Endothelial cell of umbilical vein (primary cell): Measurements from ENCODE around the gene FBXO8.

Experiments used
- CTCF ChIP-seq, 2 donors: IDR thresholded peaks; 1 replicate in 1 of 2; 2 replicates in 1 of 2; pipeline ENCODE4 v1.5.1; 2011; ENCODE audit warnings: low read length in 2 of 2, mild to moderate bottlenecking in 2 of 2, moderate library complexity in 2 of 2, control low read depth in 1 of 2, inconsistent platforms in 1 of 2, low read depth in 1 of 2; ENCODE audit not compliant: insufficient read depth in 1 of 2; ENCODE audit errors: extremely low read depth in 1 of 2
- JUN ChIP-seq: IDR thresholded peaks from 2 replicates; pipeline ENCODE4 v1.6.1; 2011; ENCODE audit warnings: borderline replicate concordance, low read depth; ENCODE audit not compliant: insufficient read length, insufficient read depth
- MAX ChIP-seq: IDR thresholded peaks from 2 replicates; pipeline ENCODE4 v1.6.1; 2011; ENCODE audit not compliant: insufficient read depth, insufficient read length
- MYC ChIP-seq: IDR thresholded peaks from one replicate; pipeline ENCODE4 v1.6.1; 2011; ENCODE audit warnings: mild to moderate bottlenecking, low read depth, low read length
- POLR2A ChIP-seq: IDR thresholded peaks from 2 replicates; pipeline ENCODE4 v1.6.1; 2012; ENCODE audit warnings: low read depth, mild to moderate bottlenecking, control low read depth, low read length
- POLR2AphosphoS5 ChIP-seq: IDR thresholded peaks from 2 replicates; pipeline ENCODE4 v1.6.1; 2012; ENCODE audit warnings: low read depth, mild to moderate bottlenecking, control low read depth, low read length, moderate library complexity; ENCODE audit not compliant: insufficient read depth

- no peak for TF ChIP-seq CTCF (IDR thresholded peaks at IDR 0.05; ENCODE audit: extremely low read depth in 1 of 2, insufficient read depth in 1 of 2, low read depth in 1 of 2, low read length in 2 of 2)
- TF ChIP-seq POLR2AphosphoS5: no peak
- no peak for TF ChIP-seq MYC
- TF ChIP-seq POLR2A: no peak
- no peak for TF ChIP-seq MAX
- TF ChIP-seq JUN: no peak
These were observed 35.1 kb downstream of the FBXO8 start for GRCh38 chr4:174248407-174248806.
